Fibroblast of lung (primary cell): ENCODE measurements around the gene SRD5A1. TPM values are rescaled to one million over a fixed set of nuclear protein-coding genes. Genes with fewer than 3 reads are reported as not detected.

ENCODE experiments used
- DNase-seq, 2 donors: peaks; one replicate each; pipeline versions ENCODE4 v3.0.0 to v3.0.0-alpha.2; 2010; ENCODE audit warnings: low read depth in 2 of 2
- H2AFZ ChIP-seq: 2 replicates; pipeline ENCODE4 v1.5.1; 2012; ENCODE audit warnings: low read length, control low read depth, inconsistent platforms
- H3K27ac ChIP-seq: 2 replicates; pipeline ENCODE4 v1.5.1; 2011; ENCODE audit warnings: low read length, control low read depth; ENCODE audit not compliant: insufficient read depth
- H3K27me3 ChIP-seq: 2 replicates; pipeline ENCODE4 v1.5.1; 2011; ENCODE audit warnings: mild to moderate bottlenecking, low read length; ENCODE audit not compliant: control insufficient read depth, insufficient read depth
- H3K36me3 ChIP-seq: 2 replicates; pipeline ENCODE4 v1.5.1; 2011; ENCODE audit warnings: low read length; ENCODE audit not compliant: control insufficient read depth, insufficient read depth
- H3K4me1 ChIP-seq: 2 replicates; pipeline ENCODE4 v1.5.1; 2011; ENCODE audit warnings: low read length; ENCODE audit not compliant: control insufficient read depth, insufficient read depth; ENCODE audit errors: extremely low read depth
- H3K4me2 ChIP-seq: 2 replicates; pipeline ENCODE4 v1.5.1; 2011; ENCODE audit warnings: low read length, control low read depth; ENCODE audit not compliant: insufficient read depth; ENCODE audit errors: extremely low read depth
- H3K4me3 ChIP-seq, 4 experiments: fragments of 200-600 bp in 1 of 4; sonication (generic) in 1 of 4; replicated peaks in 1 of 4; 2 replicates each; pipeline ENCODE4 v1.5.1; 2011 to 2016; ENCODE audit warnings: low read length in 4 of 4, low read depth in 3 of 4, mild to moderate bottlenecking in 3 of 4, control low read depth in 2 of 4, inconsistent platforms in 1 of 4, mixed read lengths in 1 of 4; ENCODE audit not compliant: insufficient read depth in 1 of 4; ENCODE audit errors: control extremely low read depth in 1 of 4
- H3K79me2 ChIP-seq: 2 replicates; pipeline ENCODE4 v1.5.1; 2012; ENCODE audit warnings: mild to moderate bottlenecking, low read length, inconsistent platforms; ENCODE audit not compliant: control insufficient read depth, insufficient read depth
- H3K9ac ChIP-seq: 2 replicates; pipeline ENCODE4 v1.5.1; 2011; ENCODE audit warnings: mild to moderate bottlenecking, low read length, control low read depth; ENCODE audit not compliant: insufficient read depth
- H3K9me3 ChIP-seq: 2 replicates; pipeline ENCODE4 v1.5.1; 2012; ENCODE audit warnings: low read depth, low read length; ENCODE audit not compliant: control insufficient read depth, insufficient read depth
- H4K20me1 ChIP-seq: 2 replicates; pipeline ENCODE4 v1.5.1; 2011; ENCODE audit warnings: low read length; ENCODE audit not compliant: control insufficient read depth, insufficient read depth; ENCODE audit errors: extremely low read depth
- CTCF ChIP-seq, 2 donors: IDR thresholded peaks in 1 of 2; conservative IDR thresholded peaks in 1 of 2; 1 replicate in 1 of 2; 2 replicates in 1 of 2; pipeline ENCODE4 v1.5.1; 2011 to 2012; ENCODE audit warnings: low read length in 2 of 2, control low read depth in 1 of 2, inconsistent platforms in 1 of 2, low read depth in 1 of 2, mild to moderate bottlenecking in 1 of 2
- EZH2 ChIP-seq: IDR thresholded peaks from 2 replicates; pipeline ENCODE4 v1.5.1; 2012; ENCODE audit warnings: low read length, control low read depth, mild to moderate bottlenecking; ENCODE audit errors: missing control alignments
- polyA plus RNA-seq, 2 donors: library from polyadenylated mRNA; depleted of rRNA in 1 of 2; stranded (reverse) in 1 of 2; unstranded in 1 of 2; fragments of >200 nt; gene quantifications; 2 replicates each; pipeline ENCODE4 v1.2.1, GENCODE V29; 2011 to 2012; ENCODE audit warnings: missing spikeins in 1 of 2
- total RNA-seq: library from RNA; depleted of rRNA; stranded (reverse); fragments of >200 nt; gene quantifications from 2 replicates; pipeline ENCODE4 v1.2.1, GENCODE V29; 2014

Gene SRD5A1
- total and polyA plus RNA-seq, 2 donors (not counting 1 experiment from before 2014, with no cell fraction given) = 12.1 to 20.6 TPM

- H3K27ac ChIP-seq = no peak overlapping the region
- peaks cover 10% of the 10 kb centered on the region for H3K4me1 ChIP-seq
- no peak overlapping the region for H3K4me3 ChIP-seq
- no peaks in the 10 kb centered on the region for H3K27me3 ChIP-seq
- H3K4me2 ChIP-seq = no peak overlapping the region
- H3K9me3 ChIP-seq = no peaks in the 10 kb centered on the region
- no peak overlapping the region for H2AFZ ChIP-seq
- no peaks in the 10 kb centered on the region for H3K79me2 ChIP-seq
- H3K36me3 ChIP-seq = no peaks in the 10 kb centered on the region
- TF ChIP-seq EZH2 (no peak), CTCF (conservative IDR thresholded peaks at IDR 0.05 in 1 of 2, IDR thresholded peaks at IDR 0.05 in 1 of 2; ENCODE audit: low read depth in 1 of 2, low read length in 2 of 2) (no peak)
- no peaks in the 10 kb centered on the region for H4K20me1 ChIP-seq
- H3K9ac ChIP-seq = no peak overlapping the region
- DNase-seq = no peak
Measured at GRCh38 chr5:6708814-6709213, 75.6 kb downstream of the SRD5A1 start.

GRCh38 chr5:6710070-6710469 lies 76.8 kb downstream of the SRD5A1 start:
- H3K9ac ChIP-seq = no peak overlapping the region
- no peaks in the 10 kb centered on the region for H4K20me1 ChIP-seq
- H3K4me2 ChIP-seq = no peak overlapping the region
- no peak overlapping the region for H3K27ac ChIP-seq
- H3K79me2 ChIP-seq = peaks cover 10% of the 10 kb centered on the region
- no peaks in the 10 kb centered on the region for H3K27me3 ChIP-seq
- TF ChIP-seq EZH2 (no peak), CTCF (conservative IDR thresholded peaks at IDR 0.05 in 1 of 2, IDR thresholded peaks at IDR 0.05 in 1 of 2; ENCODE audit: low read depth in 1 of 2, low read length in 2 of 2) (no peak)
- no peak for DNase-seq
- H3K36me3 ChIP-seq = no peaks in the 10 kb centered on the region
- no peaks in the 10 kb centered on the region for H3K4me1 ChIP-seq
- no peak overlapping the region for H3K4me3 ChIP-seq
- H3K9me3 ChIP-seq = no peaks in the 10 kb centered on the region
- no peak overlapping the region for H2AFZ ChIP-seq

- H3K79me2 ChIP-seq = peaks cover 17% of the 10 kb centered on the region
- no peak overlapping the region for H3K4me3 ChIP-seq
- peaks cover 2% of the 10 kb centered on the region for H3K4me1 ChIP-seq
- no peak for TF ChIP-seq CTCF (conservative IDR thresholded peaks at IDR 0.05 in 1 of 2, IDR thresholded peaks at IDR 0.05 in 1 of 2; ENCODE audit: low read depth in 1 of 2, low read length in 2 of 2)
- no peak for TF ChIP-seq EZH2
- no peak overlapping the region for H3K4me2 ChIP-seq
- no peaks in the 10 kb centered on the region for H3K9me3 ChIP-seq
- no peak overlapping the region for H2AFZ ChIP-seq
- no peak overlapping the region for H3K27ac ChIP-seq
- DNase-seq = no peak
- no peaks in the 10 kb centered on the region for H3K36me3 ChIP-seq
- H4K20me1 ChIP-seq = peaks cover 5% of the 10 kb centered on the region
- H3K27me3 ChIP-seq = no peaks in the 10 kb centered on the region
- no peak overlapping the region for H3K9ac ChIP-seq
Measured at GRCh38 chr5:6710551-6711318, 77.5 kb downstream of the SRD5A1 start.
